ENCODE results near the gene FABP6. TPM values are rescaled to one million over a fixed set of nuclear protein-coding genes. Genes with fewer than 3 reads are reported as not detected.

FABP6 gene
- total RNA-seq, 2 donors from 2014 or later = not detected

DNA sequence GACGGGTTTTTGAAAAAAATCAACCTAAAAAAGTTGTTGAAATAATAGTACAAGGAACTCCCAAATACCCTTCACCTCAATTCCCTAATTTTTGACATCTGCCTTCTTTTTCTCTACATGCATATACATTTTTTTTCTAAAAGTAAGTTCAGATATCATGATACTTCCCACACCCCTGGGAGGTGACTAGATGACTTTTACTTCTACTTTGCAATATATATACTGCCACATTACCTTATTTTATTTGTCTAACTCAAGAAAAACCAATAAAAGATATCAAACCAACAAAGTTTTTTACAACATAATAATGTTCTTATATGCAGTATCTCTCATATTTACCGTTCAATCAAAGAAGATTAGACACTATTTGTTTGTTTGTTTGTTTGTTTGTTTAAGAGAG is 52.0 kb downstream of the FABP6 start:
- intact Hi-C loops (cut with DNase I, micrococcal nuclease) = no loop called here
- peak; percentile 65 for ATAC-seq

DNA sequence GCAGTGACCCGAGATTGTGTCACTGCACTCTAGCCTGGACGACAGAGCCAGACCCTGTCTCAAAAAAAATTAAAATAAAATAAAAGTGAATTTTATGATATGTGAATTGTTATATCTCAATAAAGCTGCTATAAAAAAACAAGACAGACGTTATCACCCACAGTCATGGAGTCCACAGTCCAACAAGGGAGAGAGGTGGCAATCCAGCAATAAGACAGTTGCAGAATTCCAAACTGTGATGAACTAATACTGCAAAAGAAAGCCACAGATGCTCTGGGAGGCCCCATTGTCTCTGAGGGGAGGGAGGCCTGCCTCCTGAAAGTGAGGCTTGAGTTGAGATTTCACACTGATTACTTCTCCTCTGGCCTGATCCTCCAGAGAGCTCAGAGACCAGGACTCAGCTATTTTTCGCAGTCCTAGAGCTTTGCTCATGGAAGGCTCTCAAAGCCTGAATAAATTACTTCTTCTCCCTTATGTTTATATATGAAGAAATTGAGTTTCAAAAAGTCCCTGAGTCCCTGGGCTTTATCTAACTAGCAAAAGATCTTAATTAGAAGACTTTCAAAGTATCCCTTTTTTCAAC is 55.1 kb downstream of the FABP6 start:
- intact Hi-C loops (cut with DNase I, micrococcal nuclease) = no loop called here
- no peak for DNase-seq
- ATAC-seq = peak; percentile 67

More for the DNA sequence above, 52.0 kb downstream of the FABP6 start:
- no peak for DNase-seq

- ATAC-seq (no peak), DNase-seq (no peak)
- intact Hi-C loops (cut with DNase I, micrococcal nuclease) = no loop called here
Observed at GRCh38 chr5:160285316-160285715, 56.0 kb downstream of the FABP6 start.

- ATAC-seq = no peak
- intact Hi-C loops (cut with DNase I, micrococcal nuclease) = no loop called here
- no peak for DNase-seq
Observed at GRCh38 chr5:160286947-160287346, 57.6 kb downstream of the FABP6 start.

DNA sequence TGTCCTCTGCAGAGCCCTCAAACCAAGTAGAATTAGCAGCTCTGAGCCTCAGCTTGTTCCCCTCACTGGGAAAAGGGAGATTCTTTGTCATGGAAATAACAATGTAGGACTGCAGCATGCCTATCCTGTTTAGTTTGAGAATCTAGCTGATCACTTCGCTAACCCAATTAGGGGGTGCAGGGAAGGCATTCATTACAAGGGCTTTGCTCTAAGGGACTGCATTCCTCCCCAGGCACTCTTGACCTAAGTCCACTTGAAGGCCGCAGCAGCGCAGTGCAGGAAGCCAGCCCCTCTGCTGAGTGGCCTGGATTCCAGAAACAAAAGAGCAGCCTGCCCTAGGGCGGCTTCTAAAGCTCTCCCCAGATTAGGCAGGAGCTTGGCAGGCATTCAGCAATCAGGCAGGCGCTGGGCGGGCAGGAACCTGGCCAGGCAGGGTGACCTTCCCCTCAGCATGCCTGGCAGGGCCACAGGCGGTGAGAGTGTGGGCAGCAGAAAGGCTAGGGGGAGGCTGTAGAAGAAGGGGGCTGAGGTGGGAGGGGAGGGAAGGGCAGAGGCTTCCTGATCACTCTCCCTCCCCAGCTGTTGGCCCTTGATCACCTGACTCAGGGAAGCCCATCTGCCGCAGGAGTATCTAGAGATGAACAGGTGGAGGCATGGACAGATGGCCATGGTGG is 58.2 kb downstream of the FABP6 start:
- DNase-seq (peak in 1 of 2 donors; percentile 63), ATAC-seq (peak; percentile 58)
- intact Hi-C loops (cut with DNase I, micrococcal nuclease) = no loop called here

Other genes with a start within 250 kb of the FABP6 start
- gene TTC1, start 220.4 kb upstream of the FABP6 start, total RNA-seq = 10 to 100 TPM; 40.2 to 41.7 TPM
- 10 to 100 TPM; 39.1 to 39.2 TPM for gene PWWP2A, start 110.1 kb upstream of the FABP6 start, total RNA-seq
- 10 to 100 TPM; 19.0 to 27.7 TPM for gene CCNJL, start 83.1 kb downstream of the FABP6 start, total RNA-seq
- gene C1QTNF2, start 141.1 kb downstream of the FABP6 start, total RNA-seq = under 1 TPM; 0.56 to 0.73 TPM
- gene FAM200C, start 170.5 kb downstream of the FABP6 start, total RNA-seq = 1 to 10 TPM; 1.3 to 1.8 TPM
- gene SLU7, start 189.6 kb downstream of the FABP6 start, total RNA-seq = 10 to 100 TPM; 35.5 to 50.7 TPM
- 10 to 100 TPM in 1 of 2 donors, 1 to 10 TPM in 1; 6.8 to 30.8 TPM for gene PTTG1, start 192.3 kb downstream of the FABP6 start, total RNA-seq